CD4-positive, alpha-beta memory T cell (primary cell): Measurements from ENCODE around the gene GALNS. TPM values are rescaled to one million over a fixed set of nuclear protein-coding genes. Genes with fewer than 3 reads are reported as not detected.
A peak's percentile ranks its signal among the peaks of the same experiment; 100 is the strongest.

Experiments used
- CTCF ChIA-PET: fragments of 350-600 bp; sonication (Branson Sonifier 250); formaldehyde crosslinking; loops from one replicate; lab custom pipeline; 2021; ENCODE audit warnings: inconsistent platforms; ENCODE audit not compliant: partially characterized antibody; lab: Charles Lee
- POLR2A ChIA-PET: fragments of 350-600 bp; sonication (Branson Sonifier 250); formaldehyde crosslinking; loops from one replicate; lab custom pipeline; 2021; ENCODE audit not compliant: partially characterized antibody; lab: Charles Lee
- DNase-seq, 5 donors: peaks; one replicate each; pipeline versions ENCODE4 v3.0.0 to v3.0.0-alpha.2; 2020 to 2022; ENCODE audit warnings: mixed read lengths in 1 of 5
- H3K27ac ChIP-seq: one replicate; pipeline ENCODE4 v1.7.0; 2013; ENCODE audit warnings: low read depth, low read length
- H3K27me3 ChIP-seq: 2 replicates; pipeline ENCODE4 v1.7.0; 2013; ENCODE audit warnings: mild to moderate bottlenecking, low read length, moderate library complexity; ENCODE audit not compliant: insufficient read depth
- H3K36me3 ChIP-seq: 2 replicates; pipeline ENCODE4 v1.7.0; 2013; ENCODE audit warnings: mild to moderate bottlenecking, low read length, moderate library complexity; ENCODE audit not compliant: insufficient read depth
- H3K4me1 ChIP-seq: 2 replicates; pipeline ENCODE4 v1.7.0; 2013; ENCODE audit warnings: mild to moderate bottlenecking, low read length, moderate library complexity; ENCODE audit not compliant: insufficient read depth
- H3K4me3 ChIP-seq, 2 donors: one replicate each; pipeline ENCODE4 v1.7.0; 2013; ENCODE audit warnings: low read length in 2 of 2, mild to moderate bottlenecking in 1 of 2
- H3K9me3 ChIP-seq, 2 donors: one replicate each; pipeline ENCODE4 v1.7.0; 2013; ENCODE audit warnings: low read length in 2 of 2, control low read depth in 1 of 2; ENCODE audit not compliant: control insufficient read depth in 1 of 2
- H3K27ac Mint-ChIP-seq, 7 donors: one replicate each; pipeline ENCODE4 v1.8.0; 2020 to 2021; ENCODE audit warnings: mixed read lengths in 7 of 7, mild to moderate bottlenecking in 6 of 7, inconsistent platforms in 3 of 7, moderate library complexity in 3 of 7
- H3K27me3 Mint-ChIP-seq, 2 donors: one replicate each; pipeline ENCODE4 v1.8.0; 2020 to 2021; ENCODE audit warnings: mixed read lengths in 2 of 2
- H3K36me3 Mint-ChIP-seq, 2 donors: one replicate each; pipeline ENCODE4 v1.8.0; 2020 to 2021; ENCODE audit warnings: mixed read lengths in 2 of 2, inconsistent platforms in 1 of 2, mild to moderate bottlenecking in 1 of 2
- H3K4me1 Mint-ChIP-seq, 4 donors: one replicate each; pipeline ENCODE4 v1.8.0; 2020 to 2021; ENCODE audit warnings: mixed read lengths in 4 of 4, mild to moderate bottlenecking in 1 of 4
- H3K4me3 Mint-ChIP-seq, 8 donors: one replicate each; pipeline ENCODE4 v1.8.0; 2020 to 2021; ENCODE audit warnings: mixed read lengths in 8 of 8, mild to moderate bottlenecking in 7 of 8, moderate library complexity in 6 of 8, inconsistent platforms in 3 of 8
- H3K9me3 Mint-ChIP-seq, 8 donors: one replicate each; pipeline ENCODE4 v1.8.0; 2020 to 2021; ENCODE audit warnings: mixed read lengths in 8 of 8, mild to moderate bottlenecking in 5 of 8, inconsistent platforms in 3 of 8, moderate library complexity in 1 of 8
- intact Hi-C: fragments of 100-400 bp; cut with micrococcal nuclease; formaldehyde crosslinking; loops from one replicate; pipeline ENCODE4 v1.15.1; 2023
- polyA plus RNA-seq, 2 donors: library from polyadenylated mRNA; unstranded; fragments of 300-500 nt; fragmentation: Illumina TruSeq; gene quantifications; one replicate each; pipeline ENCODE4 v1.2.3, GENCODE V29; 2021
- total RNA-seq, 2 experiments: library from RNA; stranded (reverse); gene quantifications; one replicate each; pipeline ENCODE4 v1.2.3, GENCODE V29; 2021

Gene GALNS
- total and polyA plus RNA-seq, 4 experiments from 2014 or later: 5.6 to 65.7 (median 33.7) TPM

DNA sequence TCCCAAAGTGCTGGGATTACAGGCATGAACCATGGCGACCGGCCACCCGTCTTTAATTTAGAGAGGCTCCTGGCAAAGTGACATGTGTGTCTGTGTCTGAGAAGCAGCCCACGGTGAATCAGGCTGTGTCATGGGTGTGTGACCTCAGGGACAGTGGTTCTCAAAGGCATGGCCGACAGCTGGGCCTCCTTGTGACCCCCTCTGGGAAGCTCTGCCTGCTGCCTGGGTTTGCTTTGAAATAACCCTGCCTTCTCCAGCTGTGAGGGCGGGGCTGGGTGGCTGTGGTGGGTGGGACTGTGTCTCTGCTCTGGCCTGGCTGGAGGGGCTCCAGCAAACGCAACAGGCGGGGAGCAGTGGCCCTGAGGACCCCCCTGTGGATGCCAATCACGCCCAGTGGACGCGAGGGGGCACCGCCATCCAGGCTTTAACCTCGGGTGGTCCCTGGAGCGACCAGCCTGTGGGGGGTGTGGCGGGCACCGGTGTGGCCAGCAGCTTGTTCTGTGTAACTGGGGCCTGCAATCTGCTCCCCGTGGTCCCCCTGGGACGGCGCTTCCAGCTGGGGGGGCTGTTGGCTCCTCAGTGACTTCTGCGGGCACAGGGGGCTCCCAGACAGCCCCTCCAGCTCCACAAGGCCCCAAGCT lies 36.2 kb downstream of the GALNS start:
- CTCF ChIA-PET: no interaction called here
- H3K27ac Mint-ChIP-seq: no peak overlapping the region
- no peaks in the 10 kb centered on the region for H3K27me3 ChIP-seq
- intact Hi-C loops: no loop called here
- H3K4me3 ChIP-seq: no peak overlapping the region
- POLR2A ChIA-PET: interaction anchor here (1.2 kb wide), 1 partner anchor 9 kb away, joined by 4 read pairs; the partner anchor contains the start of gene APRT
- no peaks in the 10 kb centered on the region for H3K9me3 Mint-ChIP-seq
- no peaks in the 10 kb centered on the region for H3K9me3 ChIP-seq
- no peak for DNase-seq
- no peak overlapping the region for H3K27ac ChIP-seq
- H3K4me1 ChIP-seq: no peaks in the 10 kb centered on the region
- no peaks in the 10 kb centered on the region for H3K27me3 Mint-ChIP-seq
- H3K36me3 Mint-ChIP-seq: peaks cover 0 to 4% of the 10 kb centered on the region in 2 donors
- H3K4me3 Mint-ChIP-seq: no peak overlapping the region
- no peaks in the 10 kb centered on the region for H3K36me3 ChIP-seq
- no peaks in the 10 kb centered on the region for H3K4me1 Mint-ChIP-seq

GRCh38 chr16:88819126-88819525 lies 37.6 kb downstream of the GALNS start:
- intact Hi-C loops: no loop called here
- CTCF ChIA-PET: interaction anchor here (3.0 kb wide), 1 partner anchor 39 kb away, joined by 11 read pairs; the partner anchor contains the start of gene TRAPPC2L

GRCh38 chr16:88818575-88818874 lies 38.2 kb downstream of the GALNS start:
- H3K36me3 ChIP-seq: no peaks in the 10 kb centered on the region
- H3K9me3 Mint-ChIP-seq: no peaks in the 10 kb centered on the region
- no peak overlapping the region for H3K27ac Mint-ChIP-seq
- H3K4me1 ChIP-seq: no peaks in the 10 kb centered on the region
- H3K9me3 ChIP-seq: no peaks in the 10 kb centered on the region
- CTCF ChIA-PET: interaction anchor here (1.4 to 3.0 kb wide), 2 partner anchors 39 to 81 kb away, joined by 5 to 11 read pairs; partner anchors contain the start of gene TRAPPC2L
- H3K27me3 Mint-ChIP-seq: no peaks in the 10 kb centered on the region
- H3K4me1 Mint-ChIP-seq: peaks cover 0 to 4% (median 3%) of the 10 kb centered on the region in 4 donors
- no peak for DNase-seq
- H3K27ac ChIP-seq: no peak overlapping the region
- H3K27me3 ChIP-seq: no peaks in the 10 kb centered on the region
- no peak overlapping the region for H3K4me3 ChIP-seq
- no peak overlapping the region for H3K4me3 Mint-ChIP-seq
- H3K36me3 Mint-ChIP-seq: peaks cover 0 to 4% of the 10 kb centered on the region in 2 donors
- POLR2A ChIA-PET: interaction anchor here (1.0 kb wide), 1 partner anchor 38 kb away, joined by 3 read pairs; no protein-coding TSS in a partner anchor
- intact Hi-C loops: no loop called here

More at GRCh38 chr16:88819126-88819525, 37.6 kb downstream of the GALNS start:
- Mint-ChIP-seq H3K4me1 (no peaks in the 10 kb centered on the region), H3K36me3 (peaks cover 0 to 4% of the 10 kb centered on the region in 2 donors), H3K9me3 (no peaks in the 10 kb centered on the region), H3K4me3 (no peak overlapping the region), H3K27me3 (no peaks in the 10 kb centered on the region), H3K27ac (no peak overlapping the region)
- H3K27me3 ChIP-seq: no peaks in the 10 kb centered on the region
- no peak overlapping the region for H3K4me3 ChIP-seq
- POLR2A ChIA-PET: no interaction called here
- H3K9me3 ChIP-seq: no peaks in the 10 kb centered on the region
- no peaks in the 10 kb centered on the region for H3K4me1 ChIP-seq
- no peak for DNase-seq
- no peaks in the 10 kb centered on the region for H3K36me3 ChIP-seq
- H3K27ac ChIP-seq: no peak overlapping the region

GRCh38 chr16:88817785-88818574 lies 38.8 kb downstream of the GALNS start:
- Mint-ChIP-seq H3K9me3 (no peaks in the 10 kb centered on the region), H3K36me3 (peaks cover 0 to 3% of the 10 kb centered on the region in 2 donors), H3K27me3 (no peaks in the 10 kb centered on the region), H3K4me3 (no peak overlapping the region), H3K27ac (no peak overlapping the region), H3K4me1 (peaks cover 0 to 4% (median 3%) of the 10 kb centered on the region in 4 donors)
- Histone ChIP-seq H3K27ac (no peak overlapping the region), H3K4me3 (no peak overlapping the region), H3K9me3 (no peaks in the 10 kb centered on the region), H3K36me3 (no peaks in the 10 kb centered on the region), H3K4me1 (no peaks in the 10 kb centered on the region), H3K27me3 (no peaks in the 10 kb centered on the region)
- intact Hi-C loops: no loop called here
- POLR2A ChIA-PET: interaction anchor here (1.0 kb wide), 1 partner anchor 37 kb away, joined by 3 read pairs; no protein-coding TSS in a partner anchor
- DNase-seq: no peak
- CTCF ChIA-PET: interaction anchor here (1.3 to 3.0 kb wide), 3 partner anchors 40 to 349 kb away, joined by 3 to 11 read pairs (median 5); partner anchors contain the start of gene TRAPPC2L

- Histone ChIP-seq H3K27me3 (no peaks in the 10 kb centered on the region), H3K4me3 (no peak overlapping the region), H3K4me1 (no peaks in the 10 kb centered on the region), H3K9me3 (no peaks in the 10 kb centered on the region), H3K36me3 (no peaks in the 10 kb centered on the region), H3K27ac (no peak overlapping the region)
- intact Hi-C loops: loop anchor here (1.0 kb wide), 1 partner anchor 399 kb away; no protein-coding TSS in a partner anchor
- H3K9me3 Mint-ChIP-seq: no peaks in the 10 kb centered on the region
- peaks cover under 1 to 8% (median 4%) of the 10 kb centered on the region in 4 donors for H3K4me1 Mint-ChIP-seq
- ChIA-PET POLR2A (interaction anchor here (1.1 kb wide), 1 partner anchor 40 kb away, joined by 3 read pairs; the partner anchor contains the start of genes GALNS and TRAPPC2L), CTCF (interaction anchor here (1.2 to 3.0 kb wide), 4 partner anchors 18 to 350 kb away, joined by 3 to 11 read pairs (median 4); partner anchors contain the start of gene TRAPPC2L)
- no peak for DNase-seq
- H3K4me3 Mint-ChIP-seq: no peak overlapping the region
- H3K27me3 Mint-ChIP-seq: no peaks in the 10 kb centered on the region
- H3K27ac Mint-ChIP-seq: no peak overlapping the region
- H3K36me3 Mint-ChIP-seq: peaks cover 0 to under 1% of the 10 kb centered on the region in 2 donors
These were observed 39.8 kb downstream of the GALNS start for GRCh38 chr16:88816736-88817535.

DNA sequence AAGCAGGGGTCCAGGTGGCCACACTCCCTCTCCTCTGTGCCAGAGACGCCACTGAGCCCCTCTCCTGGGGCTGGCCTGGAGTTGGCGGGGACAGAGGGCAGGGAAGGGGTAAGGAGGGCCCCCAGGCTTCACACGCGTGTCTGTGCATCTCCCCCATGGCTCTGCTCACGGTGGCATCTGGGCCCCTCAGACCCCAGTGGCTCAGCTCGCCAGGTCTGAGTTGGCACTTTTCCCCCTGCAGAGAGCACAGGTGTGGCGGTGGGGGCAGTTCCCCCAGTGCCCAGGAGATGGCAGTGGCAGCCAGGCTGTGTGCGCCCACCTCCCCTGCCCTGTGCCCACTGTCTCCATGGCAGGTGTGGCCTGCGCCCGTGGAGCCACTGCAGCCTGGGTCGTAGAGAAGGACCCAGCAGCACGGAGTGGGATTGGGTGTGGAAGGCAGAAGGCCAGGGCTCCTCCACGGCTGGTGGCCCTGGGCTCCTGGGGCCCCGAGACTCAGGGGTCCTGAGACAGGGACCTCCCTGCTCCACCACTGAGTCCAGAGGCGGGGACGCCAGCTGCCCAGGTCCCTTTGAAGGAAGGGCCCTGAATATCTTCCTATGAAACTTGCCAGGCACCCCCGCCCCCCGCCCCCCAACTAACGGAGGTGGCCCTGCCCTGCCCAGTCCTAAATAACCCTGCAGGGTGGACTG lies 40.7 kb downstream of the GALNS start:
- intact Hi-C loops: loop anchor here (1.0 kb wide), 1 partner anchor 400 kb away; no protein-coding TSS in a partner anchor
- no peak overlapping the region for H3K27ac Mint-ChIP-seq

More for the DNA sequence above, 40.7 kb downstream of the GALNS start:
- H3K36me3 ChIP-seq: no peaks in the 10 kb centered on the region
- Mint-ChIP-seq H3K4me3 (no peak overlapping the region), H3K9me3 (no peaks in the 10 kb centered on the region), H3K4me1 (peaks cover 1 to 12% (median 5%) of the 10 kb centered on the region in 4 donors), H3K36me3 (peaks cover 0 to 2% of the 10 kb centered on the region in 2 donors), H3K27me3 (no peaks in the 10 kb centered on the region)
- no peak overlapping the region for H3K4me3 ChIP-seq
- no peak overlapping the region for H3K27ac ChIP-seq
- ChIA-PET POLR2A (interaction anchor here (0.6 to 1.1 kb wide), 3 partner anchors 41 to 400 kb away, joined by 3 to 4 read pairs (median 3); partner anchors contain the start of genes GALNS and TRAPPC2L), CTCF (interaction anchor here (0.7 to 3.0 kb wide), 4 partner anchors 18 to 348 kb away, joined by 3 to 11 read pairs (median 5); partner anchors contain the start of genes GALNS and TRAPPC2L)
- no peaks in the 10 kb centered on the region for H3K9me3 ChIP-seq
- H3K4me1 ChIP-seq: peaks cover 1% of the 10 kb centered on the region
- no peaks in the 10 kb centered on the region for H3K27me3 ChIP-seq
- DNase-seq: peak in 3 of 5 donors; percentile 40 to 43 (median 42)
